ENCODE data around the gene POLR1B.

- no peak for TF ChIP-seq ZFP36 (IDR thresholded peaks at IDR 0.05; ENCODE audit: borderline replicate concordance, low read depth, low read length, partially characterized antibody)
- no peak for TF ChIP-seq ARID5B (CRISPR knock-in tag; IDR thresholded peaks at IDR 0.05)
- TF ChIP-seq ZNF274 (CRISPR knock-in tag; IDR thresholded peaks at IDR 0.05): no peak
- TF ChIP-seq FOXJ3 (CRISPR knock-in tag; IDR thresholded peaks at IDR 0.05; ENCODE audit: borderline replicate concordance): no peak
- TF ChIP-seq KDM1A (CRISPR knock-in tag; IDR thresholded peaks at IDR 0.05): no peak
- TF ChIP-seq JUND (CRISPR knock-in tag; IDR thresholded peaks at IDR 0.05): no peak
- TF ChIP-seq POLR2AphosphoS5 (IDR thresholded peaks at IDR 0.05; ENCODE audit: low read depth, low read length): no peak
- no peak for TF ChIP-seq BRD4 (CRISPR knock-in tag; IDR thresholded peaks at IDR 0.05)
- TF ChIP-seq EP300 (IDR thresholded peaks at IDR 0.05; ENCODE audit: low read depth in 2 of 2, low read length in 2 of 2): no peak
- TF ChIP-seq EP300 (CRISPR knock-in tag; IDR thresholded peaks at IDR 0.05; ENCODE audit: borderline replicate concordance): no peak
- TF ChIP-seq ZBTB44 (CRISPR knock-in tag; IDR thresholded peaks at IDR 0.05): no peak
- TF ChIP-seq MTERF4 (CRISPR knock-in tag; IDR thresholded peaks at IDR 0.05): no peak
Observed at GRCh38 chr2:112523291-112523777, 18.9 kb upstream of the POLR1B start.

Data from HepG2 (cell line).